LNCAP (cell line): ENCODE data around the gene FER1L5.

ENCODE experiments used
- CTCF ChIP-seq: fragments of 450-650 bp; IDR thresholded peaks from 2 replicates; pipeline ENCODE4 v1.5.1; 2017; ENCODE audit warnings: mild to moderate bottlenecking

Gene FER1L5

GRCh38 chr2:96715658-96716057 lies 73.1 kb downstream of the FER1L5 start:
- no peak for TF ChIP-seq CTCF

GRCh38 chr2:96716388-96716787 lies 73.8 kb downstream of the FER1L5 start:
- TF ChIP-seq CTCF, result no peak

GRCh38 chr2:96726131-96726530 lies 83.6 kb downstream of the FER1L5 start:
- no peak for TF ChIP-seq CTCF

GRCh38 chr2:96727431-96727830 lies 84.9 kb downstream of the FER1L5 start:
- TF ChIP-seq CTCF, result no peak

GRCh38 chr2:96729748-96730147 lies 87.2 kb downstream of the FER1L5 start:
- no peak for TF ChIP-seq CTCF

GRCh38 chr2:96730212-96730611 lies 87.6 kb downstream of the FER1L5 start:
- no peak for TF ChIP-seq CTCF

GRCh38 chr2:96733931-96734330 lies 91.4 kb downstream of the FER1L5 start:
- no peak for TF ChIP-seq CTCF

- no peak for TF ChIP-seq CTCF
Observed at GRCh38 chr2:96734880-96735583, 92.5 kb downstream of the FER1L5 start.
